M059J (cell line): ENCODE measurements around the gene RNASE2. TPM values are rescaled to one million over a fixed set of nuclear protein-coding genes. Genes with fewer than 3 reads are reported as not detected.
"Not testable (repeated sequence)": the region's sequence is repeated elsewhere in the genome, so short reads cannot be mapped to it uniquely, and the experiment has no call there.

ENCODE experiments used
- DNase-seq: peaks from one replicate; pipeline ENCODE4 v3.0.0-alpha.2; 2012; ENCODE audit warnings: low read depth
- total RNA-seq: library from RNA; depleted of rRNA; stranded (reverse); fragments of >200 nt; shearing (Covaris generic); gene quantifications from 2 replicates; pipeline ENCODE4 v1.2.3, GENCODE V29; 2014; rRNA removed

The RNASE2 gene
- not detected in 2 replicates for total RNA-seq

DNA sequence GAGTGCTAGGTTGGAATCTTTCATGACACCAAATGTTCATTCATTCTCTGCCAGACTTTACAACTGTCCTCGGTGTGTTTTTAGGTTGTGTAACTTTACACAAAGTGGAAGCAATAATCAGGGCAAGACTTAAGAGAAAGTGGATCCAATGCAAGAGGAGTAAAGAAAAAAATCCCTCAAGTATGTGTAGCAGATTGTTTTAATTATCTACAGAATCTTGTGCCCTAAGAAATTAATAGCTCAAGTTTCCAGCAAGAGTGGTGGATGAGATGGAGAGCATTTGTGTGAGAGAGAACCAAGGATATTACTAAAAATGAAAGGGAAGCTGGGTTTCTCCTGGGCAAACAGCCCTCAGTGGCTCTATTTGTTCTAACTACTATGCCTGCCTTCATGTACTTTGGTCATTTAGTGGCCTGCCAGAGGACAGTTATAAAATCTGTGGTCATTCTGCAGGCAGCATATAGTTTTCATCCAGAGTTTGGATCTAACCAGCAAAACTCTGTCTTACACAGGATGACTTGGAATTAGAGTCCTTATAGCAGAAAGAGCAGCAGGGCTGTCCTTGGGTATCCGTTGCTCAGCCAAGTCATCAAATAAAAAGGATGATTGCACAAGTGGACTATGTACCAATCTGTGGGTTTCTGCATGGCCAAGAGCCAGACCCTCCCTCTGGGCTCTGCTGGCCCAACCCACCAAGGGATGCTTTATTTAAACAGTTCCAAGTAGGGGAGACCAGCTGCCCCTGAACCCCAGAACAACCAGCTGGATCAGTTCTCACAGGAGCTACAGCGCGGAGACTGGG is at the start of gene RNASE2:
Gene RNASE2, plus strand, starts transcription at position 752 of the 802 bp plus-strand sequence. CDS start 285 bp downstream, outside the sequence.
- not testable (repeated sequence) for DNase-seq

DNA sequence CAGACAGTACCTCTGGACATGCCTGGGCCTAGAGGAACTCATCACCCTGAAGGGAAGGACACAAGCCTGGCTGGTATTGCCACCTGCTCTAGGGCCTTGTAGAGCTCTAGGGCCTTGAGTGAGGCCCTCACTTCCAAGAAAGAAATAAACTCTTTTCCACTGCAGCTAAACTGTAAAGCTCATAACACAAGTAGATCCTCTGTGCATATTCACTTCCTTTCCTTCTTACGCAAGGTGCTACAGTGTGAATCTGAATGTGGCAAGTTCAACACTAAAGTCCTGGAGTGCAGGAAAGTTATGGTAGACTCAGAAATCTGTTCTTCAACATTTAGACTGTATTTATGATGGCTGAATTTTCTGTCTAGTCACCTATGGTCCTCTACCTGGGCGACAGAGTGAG is 49.6 kb upstream of the RNASE2 start:
- DNase-seq: no peak

DNA sequence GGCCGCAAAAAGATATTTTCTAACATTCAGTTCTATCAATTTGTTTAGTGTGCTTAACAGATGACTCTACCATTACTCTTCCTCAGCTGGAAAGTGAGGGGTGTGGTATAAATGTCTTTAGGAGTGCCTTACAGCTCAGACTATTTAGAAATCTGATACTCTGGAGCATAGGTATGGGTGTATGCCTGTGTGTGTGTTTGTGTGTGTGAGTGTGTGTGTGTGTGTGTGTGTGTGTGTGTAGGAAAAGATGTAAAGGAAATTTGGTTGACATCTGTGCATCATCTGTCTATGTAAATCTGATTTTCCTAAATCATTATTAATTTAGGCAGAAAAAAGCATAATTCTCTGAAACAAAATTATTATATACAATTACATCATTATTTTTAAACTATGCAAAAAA is 48.1 kb upstream of the RNASE2 start:
- DNase-seq: no peak

DNA sequence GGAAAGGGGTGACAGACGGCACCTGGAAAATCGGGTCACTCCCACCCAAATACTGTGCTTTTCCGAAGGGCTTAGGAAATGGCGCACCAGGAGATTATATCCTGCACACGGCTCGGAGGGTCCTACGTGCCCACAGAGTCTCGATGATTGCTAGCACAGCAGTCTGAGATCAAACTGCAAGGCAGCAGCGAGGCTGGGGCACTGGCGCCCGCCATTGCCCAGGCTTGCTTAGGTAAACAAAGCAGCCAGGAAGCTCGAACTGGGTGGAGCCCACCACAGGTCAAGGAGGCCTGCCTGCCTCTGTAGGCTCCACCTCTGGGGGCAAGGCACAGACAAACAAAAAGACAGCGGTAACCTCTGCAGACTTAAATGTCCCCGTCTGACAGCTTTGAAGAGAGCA is 44.5 kb upstream of the RNASE2 start:
- not testable (repeated sequence) for DNase-seq

DNA sequence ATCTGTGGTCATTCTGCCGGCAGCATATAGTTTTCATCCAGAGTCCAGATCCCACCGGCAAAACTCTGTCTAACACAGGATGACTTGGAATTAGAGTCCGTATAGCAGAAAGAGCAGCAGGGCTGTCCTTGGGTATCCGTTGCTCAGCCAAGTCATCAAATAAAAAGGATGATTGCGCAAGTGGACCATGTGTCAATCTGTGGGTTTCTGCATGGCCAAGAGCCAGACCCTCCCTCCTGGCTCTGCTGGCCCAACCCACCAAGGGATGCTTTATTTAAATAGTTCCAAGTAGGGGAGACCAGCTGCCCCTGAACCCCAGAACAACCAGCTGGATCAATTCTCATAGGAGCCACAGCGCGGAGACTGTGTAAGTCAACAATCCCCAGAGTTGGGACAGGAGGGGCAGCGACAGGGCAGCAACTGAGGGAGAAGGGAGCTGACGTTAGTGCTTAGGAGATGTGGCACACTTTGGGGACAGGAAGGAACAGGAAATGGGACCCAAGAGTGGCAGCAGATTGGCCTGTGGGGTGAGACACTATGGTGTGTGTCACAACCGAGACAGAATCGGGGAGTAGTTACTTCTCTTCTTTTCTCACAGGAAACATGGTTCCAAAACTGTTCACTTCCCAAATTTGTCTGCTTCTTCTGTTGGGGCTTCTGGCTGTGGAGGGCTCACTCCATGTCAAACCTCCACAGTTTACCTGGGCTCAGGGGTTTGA is 36.1 kb upstream of the RNASE2 start:
- not testable (repeated sequence) for DNase-seq

DNA sequence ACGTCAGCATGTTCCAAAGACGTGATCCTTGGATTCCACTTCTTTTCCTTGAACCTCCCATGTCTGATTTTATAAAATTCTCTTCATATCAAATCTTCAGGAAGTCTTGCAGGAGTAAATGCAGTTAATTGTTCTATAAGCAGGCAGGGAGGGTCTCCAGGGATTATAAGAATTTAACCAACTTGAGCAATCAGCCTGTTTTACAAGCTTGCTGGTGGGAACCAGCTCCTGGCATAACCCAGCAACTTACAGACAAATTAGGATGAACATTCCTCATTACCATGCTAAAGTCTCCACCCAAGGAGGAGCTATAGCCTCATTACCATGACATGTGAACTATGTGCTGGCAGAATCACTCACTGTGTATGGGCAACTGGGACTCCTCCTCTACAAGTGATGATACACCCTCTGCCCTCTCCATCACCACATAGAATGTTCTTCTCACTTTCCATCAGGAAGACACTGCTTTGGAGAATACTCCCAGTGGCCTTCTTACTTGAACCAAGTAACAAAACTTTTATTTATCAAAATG is 31.5 kb upstream of the RNASE2 start:
- DNase-seq: not testable (repeated sequence)

DNA sequence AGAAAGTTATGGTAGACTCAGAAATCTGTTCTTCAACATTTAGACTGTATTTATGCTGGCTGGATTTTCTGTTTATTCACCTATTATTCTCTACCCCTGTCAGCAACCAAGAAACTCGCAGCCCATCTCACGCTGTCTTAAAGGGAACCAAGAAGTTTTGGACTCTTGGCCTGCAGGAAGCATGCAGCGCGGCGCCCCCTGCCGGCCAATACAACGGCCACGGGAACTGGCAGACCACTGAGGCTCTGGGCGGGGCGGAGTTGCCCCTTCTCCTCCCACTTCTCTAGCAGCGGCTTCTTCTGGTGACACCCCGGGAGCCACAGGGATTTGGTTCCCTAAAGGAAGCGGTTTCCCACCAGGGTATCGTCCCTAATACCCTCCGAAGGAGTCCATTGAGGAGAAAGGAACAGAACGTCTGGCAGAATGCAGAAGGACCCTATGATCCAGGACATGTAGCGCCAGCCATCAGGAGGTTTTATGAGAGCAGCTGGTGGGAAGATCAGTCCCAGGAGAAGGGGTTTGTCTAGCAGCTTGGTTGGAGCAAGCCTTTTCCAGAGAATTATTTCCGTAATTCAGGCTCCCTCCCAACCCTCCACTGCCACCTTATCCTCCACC is 21.0 kb upstream of the RNASE2 start:
- DNase-seq: no peak

DNA sequence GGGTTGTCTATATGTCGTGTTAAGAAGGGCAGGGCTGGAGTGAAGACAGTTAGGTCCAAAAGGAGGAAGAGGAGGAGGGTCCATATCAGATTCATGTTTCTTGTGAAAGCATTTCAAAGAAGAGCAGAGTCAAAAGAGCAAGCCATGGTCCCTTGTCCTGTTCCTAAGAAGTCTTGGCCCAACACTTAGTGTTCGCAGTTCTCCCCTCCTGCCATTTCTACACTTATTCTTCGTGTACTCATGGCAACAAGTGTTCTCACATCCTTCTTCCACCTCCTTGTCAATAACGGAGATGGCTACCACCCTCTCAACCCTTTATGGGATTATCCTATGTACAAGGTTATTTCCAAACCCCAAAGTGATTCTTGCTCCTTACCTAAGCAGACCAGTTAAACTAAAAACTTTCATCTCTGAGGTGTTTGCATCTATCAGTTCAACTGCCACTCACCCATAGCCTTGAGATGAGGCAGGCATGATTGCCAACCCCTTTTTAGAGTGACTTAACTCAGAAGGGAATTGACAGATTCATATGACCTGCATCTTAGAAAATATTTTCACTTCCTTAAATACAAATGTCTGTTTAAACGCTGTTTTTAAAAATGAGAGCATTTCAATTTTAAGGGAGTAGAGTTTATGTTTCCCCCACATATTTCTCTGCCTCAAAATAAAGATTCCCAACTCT is 19.8 kb upstream of the RNASE2 start:
- DNase-seq: no peak

DNA sequence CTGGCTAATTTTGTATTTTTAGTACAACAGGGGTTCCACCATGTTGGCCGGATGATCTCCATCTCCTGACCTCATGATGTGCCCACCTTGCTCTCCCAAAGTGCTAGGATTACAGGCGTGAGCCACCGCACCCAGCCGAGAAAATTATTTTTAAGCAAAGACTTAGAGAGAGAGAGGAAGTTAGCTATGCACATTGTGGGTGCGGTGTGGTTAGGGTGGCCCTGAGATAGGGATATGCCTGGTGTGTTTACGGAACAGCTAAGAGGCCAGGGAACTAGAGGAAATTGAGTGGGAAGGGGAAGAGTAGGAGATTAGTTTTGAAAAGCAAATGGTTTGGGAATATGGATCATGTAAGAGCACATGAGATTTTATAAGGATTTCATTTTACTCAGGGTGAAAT is 10.1 kb upstream of the RNASE2 start:
- DNase-seq: not testable (repeated sequence)

DNA sequence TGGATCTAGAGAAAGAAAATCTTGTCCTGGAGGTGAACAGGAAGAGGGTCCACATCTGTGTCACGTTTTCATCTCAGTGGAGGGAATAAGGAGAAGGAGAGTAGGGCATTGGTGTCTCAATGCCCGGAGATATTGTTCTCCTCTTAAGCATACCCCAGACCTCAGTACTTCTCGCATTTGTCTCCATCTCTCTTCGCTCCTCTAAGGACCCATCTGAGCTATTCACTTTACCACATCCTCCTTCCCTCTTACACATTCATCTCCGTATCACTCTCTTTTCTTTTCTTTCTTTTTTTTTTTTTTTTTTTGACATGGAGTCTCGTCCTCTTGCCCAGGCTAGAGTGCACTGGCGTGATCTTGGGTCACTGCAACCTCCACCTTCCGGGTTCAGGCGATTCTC is 8.6 kb upstream of the RNASE2 start:
- DNase-seq: not testable (repeated sequence)

DNA sequence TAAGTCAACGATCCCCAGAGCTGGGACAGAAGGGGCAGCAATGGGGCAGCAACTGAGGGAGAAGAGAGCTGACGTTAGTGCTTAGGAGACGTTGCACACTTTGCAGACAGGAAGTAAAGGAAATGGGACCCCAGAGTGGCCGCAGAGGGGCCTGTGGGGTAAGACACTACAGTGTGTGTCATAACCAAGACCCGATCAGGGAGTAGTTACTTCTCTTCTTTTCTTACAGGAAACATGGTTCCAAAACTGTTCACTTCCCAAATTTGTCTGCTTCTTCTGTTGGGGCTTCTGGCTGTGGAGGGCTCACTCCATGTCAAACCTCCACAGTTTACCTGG is 219 bp downstream of the RNASE2 start:
- DNase-seq: not testable (repeated sequence)

DNA sequence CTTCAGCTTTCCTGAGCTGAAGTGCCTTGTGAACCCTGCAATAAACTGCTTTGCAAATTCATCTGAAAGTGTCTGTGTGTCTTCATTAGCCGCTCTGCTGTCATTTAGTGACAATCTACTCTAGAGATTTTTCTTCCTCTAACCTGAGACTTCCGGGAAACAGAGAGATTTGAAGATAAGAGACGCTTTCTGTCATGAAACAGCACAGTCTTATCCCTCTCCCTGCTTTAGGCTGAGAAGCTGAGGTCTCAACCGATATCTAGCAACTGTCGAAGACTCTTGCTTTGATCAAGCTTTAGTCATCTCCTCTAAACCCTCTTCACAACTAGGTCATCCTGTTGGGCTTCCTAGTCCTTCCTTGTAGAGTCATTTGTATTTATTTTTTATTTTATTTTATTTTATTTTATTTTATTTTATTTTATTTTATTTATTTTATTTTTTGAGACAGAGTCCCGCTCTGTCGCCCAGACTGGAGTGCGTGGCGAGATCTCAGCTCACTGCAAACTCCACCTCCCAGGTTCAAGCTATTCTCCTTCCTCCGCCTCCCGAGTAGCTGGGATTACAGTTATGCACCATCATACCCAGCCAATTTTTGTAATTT is 1.2 kb downstream of the RNASE2 start:
- no peak for DNase-seq

DNA sequence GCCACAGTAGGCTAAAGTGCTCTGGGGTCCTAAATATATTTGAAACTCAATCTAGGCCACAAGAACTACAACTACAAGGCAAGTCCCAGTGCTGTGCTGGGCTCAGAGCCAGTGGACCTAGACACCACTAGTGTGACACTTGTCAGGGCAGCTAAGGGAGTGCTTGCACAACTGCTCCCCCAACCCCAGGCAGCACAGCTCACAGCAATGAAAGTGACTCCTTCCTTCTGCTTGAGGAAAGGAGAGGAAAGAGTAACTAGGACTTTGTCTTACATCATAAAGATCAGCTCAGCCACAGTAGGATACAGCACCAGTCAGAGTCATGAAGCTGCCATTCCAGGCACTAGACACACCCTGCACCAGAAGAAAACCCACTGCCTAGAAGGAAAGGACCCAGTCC is 3.7 kb downstream of the RNASE2 start:
- not testable (repeated sequence) for DNase-seq

DNA sequence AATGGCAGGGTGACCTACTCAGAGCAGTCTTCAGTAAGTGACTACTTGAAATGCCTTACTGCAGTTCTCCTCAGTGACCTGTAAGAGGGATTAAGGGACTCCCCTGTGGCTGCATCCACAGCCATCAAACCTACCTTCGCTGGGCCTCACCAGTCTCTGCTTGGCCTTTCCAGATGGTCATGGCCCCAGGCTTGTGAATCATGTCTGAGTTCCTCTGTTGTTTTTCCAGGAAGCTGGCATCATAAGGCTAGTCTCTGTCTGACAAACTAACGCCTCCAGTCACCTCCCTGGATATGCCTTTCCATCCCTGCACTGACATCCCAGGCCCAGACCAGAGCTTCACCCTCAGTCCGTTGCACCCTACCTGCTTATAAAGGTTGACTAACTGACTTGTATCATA is 14.0 kb downstream of the RNASE2 start:
- DNase-seq: peak; percentile 54

DNA sequence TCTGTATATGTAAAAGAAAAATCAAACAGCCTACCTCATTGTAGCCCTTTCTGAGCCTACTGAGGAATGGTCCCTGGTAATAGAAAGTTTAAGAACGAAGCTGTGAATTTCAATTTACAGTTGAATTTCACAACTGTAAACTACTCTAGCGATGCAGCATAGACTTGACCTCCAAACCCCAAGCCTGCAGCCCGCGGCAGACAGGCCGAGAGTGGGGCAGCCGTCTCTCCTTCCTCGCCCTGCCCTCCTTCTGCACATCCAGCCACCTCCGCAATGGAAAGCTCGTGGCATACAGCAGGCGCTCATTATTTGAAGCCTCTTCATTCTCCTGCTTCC is 15.3 kb downstream of the RNASE2 start:
- no peak for DNase-seq

DNA sequence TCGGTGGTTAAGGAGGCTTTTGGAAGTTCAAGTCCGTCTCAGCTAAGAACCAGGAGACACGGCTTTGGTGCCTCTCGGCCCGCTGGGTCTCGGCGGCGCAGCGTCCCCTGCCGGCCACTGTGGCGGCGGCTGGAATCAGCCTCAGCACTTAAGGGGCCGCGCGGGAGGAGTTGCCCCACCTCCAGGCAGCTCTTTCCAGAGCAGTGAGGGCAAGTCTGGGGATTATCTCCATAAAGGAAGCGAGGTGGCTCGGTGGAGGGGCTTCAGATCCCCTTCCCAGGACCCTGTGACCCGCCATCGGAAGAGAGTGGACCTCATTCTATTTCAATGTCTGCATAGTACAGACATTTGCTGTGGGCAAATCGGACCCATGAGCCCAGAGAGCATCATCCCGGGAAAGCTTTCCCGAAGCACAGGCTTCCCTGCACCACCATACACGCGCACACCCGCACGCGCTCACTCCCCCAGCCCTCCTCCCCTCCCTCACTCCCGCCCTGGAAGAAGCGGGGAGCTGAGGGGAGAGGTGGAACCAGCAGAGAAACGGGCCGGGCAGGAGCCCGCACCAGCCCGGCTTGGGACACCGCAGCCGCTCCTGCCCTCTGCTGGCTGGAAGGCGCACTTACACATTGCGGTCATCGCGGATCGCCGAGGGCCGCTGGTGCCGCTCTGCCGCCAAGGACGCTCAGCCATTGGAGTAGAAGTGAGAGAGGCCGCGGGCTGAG is 15.9 kb downstream of the RNASE2 start:
- DNase-seq: peak; percentile 80

DNA sequence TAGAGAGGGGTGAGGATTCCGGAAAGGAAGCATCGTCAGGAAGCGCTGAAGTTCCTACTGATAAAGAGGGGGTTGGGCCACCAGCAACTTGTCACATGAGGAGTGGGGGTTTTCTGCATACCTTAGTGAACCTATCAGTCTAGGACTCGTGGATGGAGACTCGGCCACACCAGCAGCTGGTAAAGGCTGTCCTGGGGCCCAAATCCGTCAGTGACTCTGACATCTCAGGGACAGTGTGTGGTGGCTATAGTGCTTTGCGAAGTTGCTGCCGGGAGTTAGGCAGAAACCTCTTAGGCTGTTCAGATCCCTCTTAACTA is 16.4 kb downstream of the RNASE2 start:
- DNase-seq: no peak

DNA sequence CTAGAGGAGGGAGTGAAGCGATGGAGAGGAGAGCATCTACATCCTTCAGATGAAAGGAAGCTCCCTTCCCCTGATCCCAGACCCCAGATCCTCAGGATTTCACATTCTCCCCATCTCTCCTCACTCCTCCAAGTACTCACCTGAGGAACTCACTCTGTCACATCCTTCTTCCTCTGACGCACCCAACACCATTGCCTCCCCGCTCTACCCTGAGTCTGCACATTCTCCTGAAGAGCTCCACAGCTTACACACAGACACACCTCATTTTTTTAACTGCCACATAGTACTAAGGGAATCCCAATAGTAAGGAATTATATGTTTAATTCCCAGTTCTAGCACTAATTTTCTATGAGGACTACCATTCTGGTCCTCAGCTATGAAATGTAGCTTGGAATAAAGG is 18.2 kb downstream of the RNASE2 start:
- DNase-seq: no peak

DNA sequence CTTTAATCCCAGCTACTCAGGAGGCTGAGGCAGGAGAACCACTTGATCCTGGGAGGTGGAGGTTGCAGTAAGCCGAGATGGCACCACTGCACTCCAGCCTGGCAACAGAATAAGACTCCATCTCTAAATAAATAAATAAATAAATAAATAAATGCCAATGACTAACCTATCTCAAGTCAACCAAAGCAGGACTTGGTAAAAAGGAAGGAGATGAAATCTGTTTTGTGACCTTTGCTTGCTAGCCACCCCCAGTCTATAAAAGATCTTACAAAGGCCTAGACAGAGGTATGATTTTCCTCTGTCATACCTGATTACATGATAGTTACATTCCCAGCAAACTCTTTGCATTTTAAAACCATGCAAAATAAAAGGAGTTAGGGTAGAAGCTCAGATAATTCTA is 21.0 kb downstream of the RNASE2 start:
- peak; percentile 8 for DNase-seq

DNA sequence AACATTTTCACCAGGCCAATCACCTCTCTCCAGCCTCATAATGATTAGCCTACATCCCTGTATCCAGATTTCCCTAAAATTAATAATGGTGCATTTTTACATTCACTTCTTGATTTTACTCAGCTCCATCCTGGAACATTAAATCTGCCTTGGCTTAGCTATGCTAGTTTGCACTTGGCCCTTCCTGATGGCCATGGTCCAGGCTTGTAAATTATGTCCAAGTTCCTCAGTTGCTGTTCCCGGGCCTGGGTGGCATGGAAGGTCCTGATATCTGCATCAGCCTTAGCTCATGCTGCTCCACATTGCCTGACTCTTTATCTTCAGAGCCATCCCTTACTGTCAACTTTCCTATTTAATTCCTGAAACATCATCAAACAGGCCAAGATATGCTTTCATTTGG is 23.4 kb downstream of the RNASE2 start:
- DNase-seq: no peak

DNA sequence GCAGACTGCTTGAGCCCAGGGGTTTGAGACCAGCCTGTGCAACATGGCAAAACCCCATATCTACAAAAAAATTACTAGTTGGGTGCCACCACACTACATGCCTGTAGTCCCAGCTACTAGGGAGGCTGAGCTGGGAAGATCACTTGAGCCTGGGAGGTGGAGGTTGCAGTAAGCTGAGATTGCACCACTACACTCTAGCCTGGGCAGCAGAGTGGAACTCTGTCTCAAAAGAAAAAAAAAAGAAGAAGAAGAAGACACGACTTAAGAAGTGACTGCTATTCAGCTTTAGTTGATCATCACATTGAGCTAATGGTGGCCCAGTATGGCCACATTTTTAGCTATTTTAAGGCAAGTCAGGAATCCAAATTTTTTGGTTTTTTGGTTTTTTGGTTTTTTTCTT is 25.6 kb downstream of the RNASE2 start:
- no peak for DNase-seq
